Stimulated activated CD4-positive, alpha-beta T cell treated with anti-CD3 and anti-CD28 coated beads, Interleukin-15, amount 100 ng/mL, for 24 hours (primary cell): ENCODE results near the gene HPGD.
"Not testable (repeated sequence)": the region's sequence is repeated elsewhere in the genome, so short reads cannot be mapped to it uniquely, and the experiment has no call there.

Source experiments
- DNase-seq: peaks from one replicate; pipeline ENCODE4 v3.0.0-alpha.2; 2020

HPGD gene

DNA sequence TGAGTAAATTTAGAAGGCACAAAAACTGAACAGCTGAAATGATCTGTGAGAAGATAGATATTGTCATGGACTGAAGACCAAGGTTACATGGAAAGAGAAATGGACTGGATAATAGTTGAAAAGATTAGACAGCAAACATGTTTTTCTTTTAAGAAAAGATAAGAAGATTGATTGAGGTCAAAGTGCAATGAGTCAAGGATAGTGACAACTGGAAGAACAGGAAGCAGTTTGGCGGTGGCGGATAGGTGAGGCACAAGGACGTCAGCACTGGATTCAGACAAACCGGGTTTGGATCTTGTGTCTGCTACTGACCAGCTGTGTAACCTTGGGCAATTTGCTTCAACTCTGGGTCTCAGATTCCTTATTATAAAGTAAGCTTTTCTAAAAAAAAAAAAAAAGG lies 2.0 kb upstream of the HPGD start:
- DNase-seq = no peak

DNA sequence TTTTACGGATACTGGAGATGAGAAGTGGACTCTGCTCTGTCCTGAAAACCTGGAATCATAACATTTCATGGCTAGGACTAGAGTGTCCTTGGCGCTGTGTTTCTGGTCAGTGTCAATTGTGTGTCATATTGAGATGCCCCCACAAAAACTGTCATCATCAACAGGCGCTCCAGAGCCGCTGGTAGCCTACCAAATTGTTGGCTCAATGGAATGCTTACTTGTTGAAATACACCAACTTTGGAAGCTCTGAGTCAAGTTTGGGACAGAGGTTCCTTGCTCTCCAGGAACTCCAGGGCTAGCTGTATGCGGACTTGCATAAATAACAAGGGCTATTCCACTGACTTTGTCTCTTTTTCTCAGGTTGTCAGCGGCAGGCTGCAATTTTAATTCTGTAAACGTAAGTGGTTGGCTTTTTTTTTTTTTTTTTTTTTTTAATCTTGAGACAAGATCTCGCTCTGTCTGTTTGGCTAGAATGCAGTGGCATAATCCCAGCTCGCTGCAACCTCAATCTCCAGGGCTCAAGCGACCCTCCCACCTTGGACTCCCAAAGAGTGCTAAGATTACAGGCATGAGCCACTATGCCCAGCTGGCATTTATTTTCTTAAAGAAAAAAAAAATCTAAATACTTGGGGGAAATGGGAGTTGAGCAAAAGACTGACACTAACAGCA lies 871 bp upstream of the HPGD start:
- DNase-seq = no peak

DNA sequence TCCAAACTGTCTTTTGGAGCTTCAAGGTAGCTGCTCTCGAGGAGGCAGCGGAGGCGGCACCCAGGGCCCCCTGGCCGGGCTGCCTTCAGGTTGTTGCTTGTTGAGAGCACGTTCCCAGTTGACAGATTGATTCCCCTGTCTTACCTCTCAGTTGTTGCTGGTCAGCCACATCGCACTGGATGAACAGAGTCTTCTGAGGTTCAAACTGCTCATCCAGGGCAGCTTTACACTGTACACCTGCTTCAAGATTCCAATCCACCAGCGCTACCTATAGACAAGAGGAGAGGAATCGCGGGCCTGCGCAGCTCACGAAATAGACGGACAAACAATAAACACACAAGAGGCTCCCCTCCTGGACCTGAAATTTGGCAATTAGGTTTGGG lies 497 bp downstream of the HPGD start:
- peak; percentile 2 for DNase-seq

DNA sequence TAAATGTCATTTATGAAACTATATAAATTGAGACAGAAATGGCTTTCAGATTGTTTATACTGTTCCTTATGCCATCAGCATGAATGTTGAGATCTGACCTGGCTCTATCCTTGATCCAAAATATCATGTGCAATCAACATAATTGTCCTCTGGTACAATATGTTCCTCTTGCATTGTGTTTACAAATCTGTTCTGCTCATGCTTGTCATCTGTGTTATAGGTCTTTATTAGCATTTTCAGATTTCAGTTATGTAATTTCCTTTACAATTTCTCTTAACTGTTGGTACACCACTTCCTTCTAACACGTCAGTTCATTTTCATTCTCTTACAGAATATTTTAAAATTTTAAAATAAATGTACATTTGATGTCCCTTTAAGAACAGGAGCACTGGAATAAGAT lies 1.6 kb downstream of the HPGD start:
- no peak for DNase-seq

DNA sequence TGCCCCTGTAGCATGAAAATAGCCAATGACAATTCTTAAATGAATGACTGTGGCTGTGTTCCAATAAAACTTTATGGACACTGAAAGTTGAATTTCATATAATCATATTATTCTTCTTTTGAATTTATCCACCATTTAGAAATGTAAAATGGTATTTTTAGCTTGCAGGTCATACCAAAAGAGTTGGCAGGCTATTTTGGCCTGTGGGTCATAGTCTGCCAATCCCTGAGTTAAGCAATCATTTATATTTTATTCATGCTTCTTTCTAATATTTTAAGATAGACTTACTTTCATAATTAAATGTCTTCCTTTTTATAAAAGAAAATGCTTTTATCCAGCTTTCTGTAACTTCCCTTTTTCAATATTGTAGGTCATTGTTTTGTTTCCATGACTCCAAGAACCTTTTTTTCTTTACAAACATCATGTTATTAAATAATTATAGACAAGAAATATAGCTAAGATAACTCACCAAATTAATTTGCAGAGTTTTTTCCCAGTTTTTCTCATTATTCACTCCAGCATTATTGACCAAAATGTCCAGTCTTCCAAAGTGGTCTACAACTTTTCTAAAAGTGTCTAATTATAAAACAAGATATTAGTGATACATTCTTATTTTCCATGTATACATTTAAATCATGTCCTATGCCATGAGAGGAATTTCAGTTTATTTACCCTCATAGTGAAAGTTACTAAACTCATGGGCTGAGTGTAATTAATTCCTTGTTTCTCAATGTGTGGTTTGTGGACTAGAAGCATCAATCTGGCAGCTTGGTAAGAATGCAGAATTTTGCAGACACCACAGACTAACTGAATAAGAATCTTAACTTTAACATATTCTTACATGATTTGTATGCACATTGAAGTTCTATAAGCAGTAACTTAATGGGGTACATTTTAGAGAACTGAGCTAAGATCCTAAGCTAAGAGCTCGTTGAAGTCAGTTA lies 4.5 kb downstream of the HPGD start:
- no peak for DNase-seq

DNA sequence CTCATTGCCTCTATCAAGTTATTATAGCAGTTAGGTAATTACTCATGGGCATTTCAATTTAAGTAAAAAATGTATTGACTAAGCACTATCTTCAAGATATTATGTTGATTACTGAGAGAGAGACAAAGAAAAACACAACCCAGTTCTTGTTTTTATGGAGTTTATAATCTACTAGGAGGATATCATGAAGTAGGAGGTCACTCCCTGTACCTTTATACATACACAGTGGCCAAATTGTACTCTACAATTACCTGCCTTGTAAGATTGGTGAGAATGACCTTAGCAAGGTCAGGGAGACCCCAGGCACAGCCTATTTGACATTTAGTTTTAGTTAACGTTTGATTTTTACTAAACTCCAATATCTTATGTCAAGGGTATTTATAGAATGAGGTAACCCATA lies 5.5 kb downstream of the HPGD start:
- no peak for DNase-seq

DNA sequence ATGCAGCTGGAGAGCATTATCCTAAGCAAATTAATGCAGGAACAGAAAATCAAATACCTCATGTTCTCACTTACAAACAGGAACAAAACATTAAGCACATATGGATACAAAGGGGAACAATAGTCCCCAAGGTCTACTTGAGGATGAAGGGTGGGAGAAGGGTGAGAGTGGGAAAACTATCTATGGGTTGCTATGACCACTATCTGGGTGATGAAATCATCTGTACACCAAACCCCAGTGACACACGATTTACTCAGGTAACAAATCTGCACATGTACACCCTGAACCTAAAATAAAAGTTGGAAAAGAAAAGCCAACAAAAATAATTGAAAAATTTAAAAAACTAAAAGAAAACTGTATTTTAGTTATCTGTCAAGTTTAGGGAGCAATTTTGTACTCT lies 5.9 kb downstream of the HPGD start:
- DNase-seq = no peak

DNA sequence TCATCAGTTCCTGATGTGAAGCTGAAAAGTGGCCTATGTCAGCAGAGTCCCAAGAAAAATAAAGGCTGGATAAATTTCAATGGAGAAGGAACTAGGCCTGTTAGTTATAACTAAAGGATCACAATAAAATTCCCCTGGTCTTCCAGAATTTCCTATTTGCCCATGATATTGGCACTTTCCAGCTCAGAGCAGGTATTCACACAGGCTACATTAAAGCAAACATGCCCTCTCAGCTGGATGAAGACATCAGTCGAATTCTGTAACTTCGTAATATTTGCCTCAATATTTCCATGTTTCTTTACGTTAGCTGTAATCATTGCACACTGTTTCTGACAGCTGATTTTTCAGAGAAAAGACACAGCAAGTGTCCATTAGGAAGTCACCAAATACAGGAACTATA lies 9.5 kb downstream of the HPGD start:
- no peak for DNase-seq

DNA sequence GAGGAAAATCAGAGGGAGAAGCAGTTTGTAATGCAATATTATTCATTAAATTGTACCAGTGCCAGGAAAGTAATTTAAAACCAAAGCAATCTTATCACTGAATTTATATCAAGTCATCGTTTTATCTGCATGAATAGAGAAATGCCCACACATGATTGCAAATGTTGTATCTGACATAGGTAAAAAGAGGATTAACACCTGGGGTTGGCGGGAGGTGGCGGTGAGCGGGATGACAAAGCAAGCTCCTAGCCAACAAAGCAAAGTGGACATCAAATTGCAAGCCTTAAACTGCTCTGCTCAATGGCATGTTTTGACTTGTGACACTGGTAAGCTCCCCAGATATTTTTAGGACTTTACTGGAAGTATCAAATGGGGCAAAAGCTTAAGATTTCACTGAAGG lies 16.4 kb downstream of the HPGD start:
- no peak for DNase-seq

DNA sequence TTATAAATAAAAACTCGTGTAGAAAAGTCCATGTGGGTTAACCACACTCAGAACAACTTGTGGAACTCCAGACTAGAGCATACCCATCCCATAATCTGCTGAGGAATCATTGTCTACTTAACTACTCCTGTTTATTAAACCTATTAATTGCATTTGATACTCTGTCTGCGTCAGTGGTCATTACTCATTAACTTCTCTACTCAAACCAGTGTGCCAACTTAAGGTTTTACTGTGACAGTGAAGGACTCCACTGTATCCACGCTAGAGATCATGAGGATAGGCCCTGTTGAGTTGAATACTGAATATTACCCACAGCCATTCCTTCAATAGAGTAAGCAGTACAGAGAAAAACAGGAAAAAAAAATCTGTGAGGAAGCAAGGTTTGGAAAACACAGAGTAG lies 17.3 kb downstream of the HPGD start:
- DNase-seq = no peak

DNA sequence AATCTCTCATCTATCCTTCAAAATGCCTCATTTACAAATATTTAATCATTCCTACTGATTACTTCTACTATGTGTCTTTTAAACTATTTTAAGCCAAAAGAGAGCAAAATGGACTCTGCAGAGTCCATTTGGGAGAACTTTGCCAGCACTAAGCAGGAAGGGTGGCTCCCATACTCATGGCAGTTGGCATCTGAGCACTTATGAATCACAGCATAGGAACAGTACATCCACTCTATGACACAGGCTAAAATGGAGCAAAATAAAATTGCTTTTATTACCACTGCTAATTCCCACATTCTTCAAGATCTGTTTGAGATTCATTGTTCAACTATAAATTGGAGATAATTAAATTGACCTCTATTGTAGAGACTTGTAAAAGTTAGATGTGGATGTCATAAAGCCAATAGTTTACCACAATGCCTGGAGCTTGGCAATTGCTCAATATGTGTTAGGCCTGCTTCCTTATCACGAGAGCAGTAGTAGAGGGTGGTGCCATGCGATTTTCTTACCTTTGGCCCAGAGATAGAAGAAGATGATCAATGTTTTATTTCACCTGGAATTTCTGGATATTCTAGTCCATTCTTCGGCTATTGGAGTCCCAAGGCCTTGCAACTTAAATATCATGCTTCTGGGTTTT lies 19.1 kb downstream of the HPGD start:
- no peak for DNase-seq

DNA sequence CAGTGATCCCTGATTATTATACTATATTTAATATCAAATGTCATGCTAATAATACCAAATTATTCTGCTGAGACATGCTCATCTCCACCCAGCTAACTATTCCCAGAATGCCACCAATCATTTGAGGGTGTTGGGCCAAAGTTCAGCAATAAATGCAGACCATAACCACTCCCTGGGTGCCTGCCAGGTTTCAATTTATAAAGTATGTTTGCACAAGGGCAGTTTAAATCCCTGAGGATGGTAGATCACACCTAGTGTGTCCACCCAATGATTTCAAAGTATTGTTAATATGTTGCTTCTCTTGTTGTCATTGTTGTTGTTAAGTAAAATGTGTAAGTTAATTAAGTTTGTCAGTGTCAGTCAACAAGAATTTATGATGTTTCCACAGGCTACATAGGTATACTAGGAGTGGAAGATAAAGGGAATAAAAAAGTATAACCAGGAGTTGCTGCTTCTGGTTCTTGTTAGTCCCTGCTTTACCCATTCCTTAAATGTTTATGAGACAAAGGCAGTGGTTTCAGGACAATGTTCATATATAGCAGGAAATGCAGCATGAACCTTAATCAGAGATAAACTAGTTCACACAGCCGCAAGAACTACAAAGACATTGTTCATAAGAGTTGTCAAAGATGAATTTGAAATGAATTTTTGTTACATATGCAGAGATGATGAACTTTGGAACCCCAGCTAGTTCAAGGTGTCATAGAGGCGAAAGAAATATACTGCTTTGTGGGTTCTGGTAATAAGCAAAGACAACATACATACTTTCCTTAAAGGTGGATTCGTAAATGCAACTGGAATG lies 25.5 kb downstream of the HPGD start:
- no peak for DNase-seq

DNA sequence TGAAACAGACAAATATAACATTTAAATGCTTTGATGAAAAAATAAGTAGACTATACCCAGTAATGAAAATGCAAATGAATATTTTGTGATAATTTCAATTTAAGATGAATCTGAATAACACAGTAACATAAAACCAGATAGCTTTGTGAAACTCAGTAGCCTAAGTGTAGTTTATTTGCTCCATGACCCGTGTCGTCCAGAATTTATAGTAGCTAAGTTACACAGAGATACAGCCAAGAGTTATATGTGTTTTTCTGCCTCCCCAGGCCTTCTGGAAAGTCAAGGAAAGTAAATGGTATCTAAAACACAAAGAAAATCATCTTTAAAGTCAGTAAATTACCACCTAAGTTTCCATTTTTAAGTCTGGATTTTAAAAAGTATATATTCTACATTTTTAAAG lies 26.7 kb downstream of the HPGD start:
- no peak for DNase-seq

DNA sequence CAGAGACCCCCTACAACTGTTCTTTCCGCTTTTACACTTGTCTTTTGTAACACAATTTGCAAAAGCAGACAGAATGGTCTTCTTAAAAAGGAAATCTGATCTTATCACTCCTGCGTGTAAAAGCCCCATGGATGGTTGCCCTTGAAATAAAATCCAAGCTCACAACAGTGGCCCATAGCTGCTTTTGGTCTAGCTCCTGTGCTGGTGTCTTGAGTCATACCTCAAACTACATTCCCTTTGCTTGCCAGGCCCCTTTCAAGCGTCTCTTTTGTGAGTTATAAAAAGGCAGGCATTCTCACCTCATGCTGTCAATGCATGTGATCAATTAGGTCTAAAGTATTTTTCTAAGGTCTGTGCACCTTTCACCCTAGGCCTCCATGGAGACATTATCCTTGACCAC lies 27.6 kb downstream of the HPGD start:
- DNase-seq = no peak

DNA sequence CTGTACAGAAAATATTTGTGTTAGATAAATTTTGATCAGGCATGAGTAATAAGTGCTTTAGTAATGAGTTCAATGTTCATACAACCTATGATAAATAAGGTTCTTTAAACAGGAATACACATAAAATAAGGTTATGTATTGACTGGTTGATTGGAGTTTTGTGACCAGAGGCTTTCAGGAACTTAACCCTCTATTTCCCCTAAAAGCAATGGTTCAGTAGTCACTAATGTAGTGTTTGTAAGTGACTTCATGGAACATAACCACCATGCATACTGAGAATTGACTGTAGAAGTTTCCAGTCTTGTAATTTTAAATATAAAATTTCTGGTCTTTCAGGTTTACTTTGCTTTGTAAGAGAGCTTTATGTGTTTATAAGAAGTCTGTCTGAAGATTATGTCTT lies 28.1 kb downstream of the HPGD start:
- no peak for DNase-seq

DNA sequence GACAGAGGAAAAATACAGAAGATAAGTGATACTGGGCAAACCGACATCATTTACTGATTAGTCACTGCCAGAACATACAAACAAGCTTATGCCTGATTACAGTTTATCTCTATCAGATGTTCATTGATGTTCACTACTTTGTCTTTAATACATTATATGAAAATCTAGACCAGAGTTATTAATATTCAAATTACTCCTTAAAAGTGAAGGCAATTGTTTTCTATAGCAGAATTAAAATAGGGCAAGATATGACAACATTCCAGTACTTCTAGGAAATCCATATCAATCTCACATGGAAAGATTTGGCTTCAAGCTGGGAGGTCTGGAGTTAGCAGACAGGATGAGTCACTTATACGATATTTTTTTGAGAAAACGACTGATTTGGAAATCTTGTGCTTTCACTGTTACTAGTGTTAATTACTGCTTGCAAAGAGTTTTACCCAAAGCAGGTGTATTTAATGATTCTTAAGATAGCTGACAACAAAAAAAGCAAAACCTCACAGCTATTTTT lies 31.8 kb downstream of the HPGD start:
- no peak for DNase-seq

DNA sequence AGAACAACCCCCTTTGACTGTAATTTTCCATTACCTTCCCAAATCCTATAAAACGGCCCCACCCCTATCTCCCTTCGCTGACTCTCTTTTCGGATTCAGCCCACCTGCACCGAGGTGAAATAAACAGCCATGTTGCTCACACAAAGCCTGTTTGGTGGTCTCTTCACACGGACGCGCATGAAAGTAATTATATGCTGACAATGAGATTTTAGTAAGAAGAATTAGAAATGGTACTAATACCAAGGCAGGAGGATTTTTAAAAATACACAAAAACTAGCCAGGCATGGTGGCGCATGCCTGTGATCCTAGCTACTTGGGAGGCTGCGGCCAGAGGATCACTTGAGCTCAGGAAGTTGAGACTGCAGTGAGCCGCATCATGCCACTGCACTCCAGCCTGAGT lies 33.9 kb downstream of the HPGD start:
- DNase-seq = not testable (repeated sequence)

DNA sequence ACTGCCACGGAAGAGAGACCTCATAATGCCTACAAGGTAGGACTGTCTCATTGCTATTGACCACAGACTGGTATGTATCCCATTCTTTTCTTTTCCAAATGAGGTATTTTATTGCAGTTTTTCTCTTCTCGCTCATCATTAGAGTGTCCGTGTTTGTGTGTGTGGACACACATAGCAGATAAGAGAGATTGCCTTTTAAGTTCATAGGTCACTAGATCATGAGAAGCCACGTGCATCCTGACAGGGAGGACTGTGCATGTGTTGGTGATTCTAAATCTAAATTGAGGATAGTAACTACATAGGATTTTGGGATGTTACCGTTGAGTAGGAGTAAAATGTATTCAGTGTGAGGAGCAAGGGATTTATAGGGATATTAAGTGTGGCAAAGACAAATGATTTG lies 37.3 kb downstream of the HPGD start:
- no peak for DNase-seq

DNA sequence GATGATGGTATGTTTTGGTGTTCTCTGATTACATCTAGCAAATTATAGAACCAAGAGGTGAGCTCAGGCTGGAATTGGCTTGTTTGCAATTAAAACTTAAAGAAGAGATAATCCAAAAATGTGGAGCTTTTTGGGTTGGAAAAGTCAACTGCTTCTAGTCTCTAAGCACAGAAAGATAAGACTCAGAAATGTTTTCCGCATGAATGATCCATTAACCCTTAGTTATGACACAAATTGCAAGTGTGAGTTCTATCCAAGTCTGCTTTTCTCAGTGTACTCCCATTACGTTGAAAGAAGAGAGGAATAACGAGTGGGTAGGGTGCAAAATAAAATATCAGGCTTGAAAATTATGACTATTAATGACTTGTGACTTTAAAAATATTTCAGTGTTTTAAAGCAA lies 38.5 kb downstream of the HPGD start:
- DNase-seq = no peak

DNA sequence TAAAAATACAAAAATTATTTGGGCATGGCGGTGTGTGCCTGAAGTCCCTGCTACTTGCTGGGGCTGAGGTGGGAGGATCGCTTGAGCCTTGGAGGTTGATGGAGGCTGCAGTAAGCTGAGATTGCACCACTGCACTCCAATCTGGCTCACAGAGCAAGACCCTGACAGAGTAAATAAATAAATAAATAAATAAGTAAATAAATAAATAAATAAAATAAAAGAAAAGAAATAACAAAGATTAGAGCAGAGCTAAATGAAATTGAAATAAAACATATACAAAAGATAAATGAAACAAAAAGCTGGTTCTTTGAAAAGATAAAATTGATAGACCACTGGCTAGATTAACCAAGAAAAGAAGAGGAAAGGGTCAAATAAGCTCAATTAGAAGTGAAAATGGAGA lies 43.1 kb downstream of the HPGD start:
- no peak for DNase-seq

DNA sequence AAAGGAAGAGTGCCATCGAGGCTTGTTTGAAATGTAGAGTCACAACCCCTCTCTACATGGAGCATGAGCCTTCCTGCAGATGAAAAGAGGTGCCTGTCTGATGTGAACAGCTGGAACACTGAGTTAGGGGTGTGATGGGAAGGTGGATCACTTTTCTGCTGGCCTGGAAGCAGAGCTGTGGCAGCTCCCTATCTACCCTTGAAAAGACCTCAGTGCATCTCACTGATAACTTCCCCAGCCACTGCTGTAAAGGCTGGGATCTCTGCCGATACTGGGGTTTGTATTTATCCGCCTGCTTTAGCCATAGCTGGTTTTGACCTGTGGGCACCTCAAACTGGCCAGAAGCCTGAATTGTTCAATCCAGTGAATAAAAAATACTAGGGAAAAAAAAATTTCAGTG lies 46.8 kb downstream of the HPGD start:
- no peak for DNase-seq

DNA sequence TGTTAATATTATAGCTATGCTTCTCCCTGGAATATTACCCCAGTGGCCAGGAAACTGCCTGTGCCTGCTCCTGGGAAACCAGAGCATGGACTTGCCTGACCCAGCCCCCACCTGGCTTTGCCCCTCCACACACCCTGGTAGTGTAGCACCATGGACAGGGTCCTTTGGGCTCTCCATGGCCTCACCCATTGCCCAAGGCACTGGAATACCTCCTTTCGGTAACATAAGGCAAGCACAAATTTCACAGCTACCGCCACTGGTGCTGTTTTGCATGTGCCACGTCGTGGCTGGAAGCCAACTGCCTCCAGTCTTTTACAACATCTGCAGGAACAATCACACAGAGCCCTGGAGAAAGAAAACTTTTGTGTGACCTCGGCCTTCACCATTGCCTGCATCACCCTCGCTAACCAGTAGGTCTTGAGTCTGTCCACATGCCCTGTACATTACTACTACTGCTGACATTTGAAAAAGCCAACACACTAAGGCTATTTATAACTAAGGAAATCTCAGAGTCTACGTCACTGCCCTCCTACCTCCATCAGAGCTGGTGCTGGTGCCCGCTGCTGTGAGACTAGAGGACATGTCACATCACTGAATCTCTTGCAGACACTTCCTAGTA lies 47.7 kb downstream of the HPGD start:
- DNase-seq = no peak

DNA sequence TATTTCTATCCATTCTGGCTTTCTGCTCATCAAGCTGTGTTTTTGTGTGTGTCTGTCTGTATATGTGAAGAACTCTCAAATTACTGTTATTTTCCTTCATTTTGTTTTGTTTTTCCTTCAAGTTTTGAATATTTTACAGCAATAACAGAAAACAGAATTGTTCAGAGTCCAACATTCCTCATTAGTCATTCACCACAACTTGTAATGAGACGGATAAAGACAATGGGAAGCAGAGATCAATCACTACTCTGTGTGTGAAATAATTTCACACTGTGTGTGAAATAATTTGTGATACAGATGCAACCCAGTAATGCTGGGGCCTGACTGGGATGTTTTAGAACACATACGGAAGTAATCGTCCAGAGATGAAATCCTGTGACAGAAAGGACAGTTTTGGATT lies 55.2 kb downstream of the HPGD start:
- no peak for DNase-seq
